Uterus (tissue), 2 donors: ENCODE results near the gene NEDD4L.

Experiments used
- POLR2A ChIP-seq, 2 donors: fragments of 450-650 bp; IDR thresholded peaks; one replicate each; pipeline ENCODE4 v1.6.1; 2016; ENCODE audit warnings: antibody characterized with exemption in 2 of 2, mild to moderate bottlenecking in 1 of 2, moderate library complexity in 1 of 2
- TF ChIP-seq, protein P1 (sequence below), 4 experiments: fragments of 200-600 bp in 2 of 4; fragments of 450-650 bp in 2 of 4; sonication (generic) in 2 of 4; IDR thresholded peaks; one replicate each; pipeline ENCODE4 v1.5.1; 2016 to 2019; ENCODE audit warnings: antibody characterized with exemption in 4 of 4, mild to moderate bottlenecking in 2 of 4, moderate library complexity in 1 of 4

DNA sequence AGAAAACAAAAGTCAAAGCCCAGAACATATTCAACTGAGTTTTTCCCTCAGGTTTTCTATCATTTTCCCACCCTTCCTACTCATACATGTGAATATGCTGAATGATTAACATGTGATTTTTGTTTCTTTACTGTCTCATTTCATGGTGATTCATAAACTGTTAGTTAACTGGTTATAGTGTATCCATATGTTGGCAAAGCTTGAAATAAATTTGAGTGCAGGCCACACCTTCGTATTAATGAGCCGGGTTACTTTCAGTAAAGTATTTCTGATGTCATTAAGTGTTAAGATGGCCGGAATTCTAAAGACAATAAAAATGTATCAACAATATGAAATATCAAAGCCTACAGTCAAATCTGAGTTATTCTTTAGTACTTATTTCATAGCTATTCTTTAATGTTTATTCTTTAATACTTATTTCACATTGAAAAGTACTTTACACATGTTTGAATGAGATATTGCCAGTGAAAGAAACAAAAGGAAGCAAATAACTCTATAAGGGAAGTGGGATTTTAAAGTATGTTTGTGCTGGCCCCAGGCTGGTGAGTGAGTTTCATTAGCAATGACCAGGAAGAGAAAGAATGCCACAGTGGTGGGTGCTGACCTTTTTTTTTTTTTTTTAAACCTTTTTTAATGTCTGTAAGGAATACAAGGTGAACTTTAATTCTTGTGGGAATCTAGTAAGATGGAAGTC is 178.6 kb downstream of the NEDD4L start:
- TF ChIP-seq, protein P1, sequence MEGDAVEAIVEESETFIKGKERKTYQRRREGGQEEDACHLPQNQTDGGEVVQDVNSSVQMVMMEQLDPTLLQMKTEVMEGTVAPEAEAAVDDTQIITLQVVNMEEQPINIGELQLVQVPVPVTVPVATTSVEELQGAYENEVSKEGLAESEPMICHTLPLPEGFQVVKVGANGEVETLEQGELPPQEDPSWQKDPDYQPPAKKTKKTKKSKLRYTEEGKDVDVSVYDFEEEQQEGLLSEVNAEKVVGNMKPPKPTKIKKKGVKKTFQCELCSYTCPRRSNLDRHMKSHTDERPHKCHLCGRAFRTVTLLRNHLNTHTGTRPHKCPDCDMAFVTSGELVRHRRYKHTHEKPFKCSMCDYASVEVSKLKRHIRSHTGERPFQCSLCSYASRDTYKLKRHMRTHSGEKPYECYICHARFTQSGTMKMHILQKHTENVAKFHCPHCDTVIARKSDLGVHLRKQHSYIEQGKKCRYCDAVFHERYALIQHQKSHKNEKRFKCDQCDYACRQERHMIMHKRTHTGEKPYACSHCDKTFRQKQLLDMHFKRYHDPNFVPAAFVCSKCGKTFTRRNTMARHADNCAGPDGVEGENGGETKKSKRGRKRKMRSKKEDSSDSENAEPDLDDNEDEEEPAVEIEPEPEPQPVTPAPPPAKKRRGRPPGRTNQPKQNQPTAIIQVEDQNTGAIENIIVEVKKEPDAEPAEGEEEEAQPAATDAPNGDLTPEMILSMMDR (IDR thresholded peaks at IDR 0.05), result no peak
- TF ChIP-seq POLR2A (IDR thresholded peaks at IDR 0.05), result no peak
